Measurements from ENCODE around the gene CYP2J2.
"Not testable (repeated sequence)": the region's sequence is repeated elsewhere in the genome, so short reads cannot be mapped to it uniquely, and the experiment has no call there.

Gene CYP2J2

DNA sequence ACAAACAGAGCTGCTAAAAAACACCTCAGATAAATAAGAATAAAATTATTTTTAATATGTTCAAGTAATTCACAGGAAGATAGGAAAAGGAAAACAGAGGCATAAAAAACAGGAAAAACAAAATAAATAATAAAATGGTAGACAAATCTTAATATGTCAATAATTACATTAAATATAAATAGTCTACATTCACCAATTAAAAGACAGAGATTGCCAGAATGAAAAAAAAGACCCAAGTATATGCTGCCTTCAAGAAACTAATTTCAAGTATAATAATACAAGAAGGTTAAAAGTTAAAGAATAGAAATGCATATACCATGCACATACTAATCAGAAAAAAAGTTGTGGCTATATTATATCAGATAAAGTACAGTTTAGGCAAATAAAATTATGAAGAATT, 1.9 kb downstream of the CYP2J2 start:
- DNase-seq (ENCODE audit: low spot score) = no peak
- H3K27ac ChIP-seq = no peak overlapping the region
- ChIA-PET CTCF (no interaction called here), POLR2A (ENCODE audit: low non-redundant PET) (no interaction called here)
- TF ChIP-seq, protein P1, sequence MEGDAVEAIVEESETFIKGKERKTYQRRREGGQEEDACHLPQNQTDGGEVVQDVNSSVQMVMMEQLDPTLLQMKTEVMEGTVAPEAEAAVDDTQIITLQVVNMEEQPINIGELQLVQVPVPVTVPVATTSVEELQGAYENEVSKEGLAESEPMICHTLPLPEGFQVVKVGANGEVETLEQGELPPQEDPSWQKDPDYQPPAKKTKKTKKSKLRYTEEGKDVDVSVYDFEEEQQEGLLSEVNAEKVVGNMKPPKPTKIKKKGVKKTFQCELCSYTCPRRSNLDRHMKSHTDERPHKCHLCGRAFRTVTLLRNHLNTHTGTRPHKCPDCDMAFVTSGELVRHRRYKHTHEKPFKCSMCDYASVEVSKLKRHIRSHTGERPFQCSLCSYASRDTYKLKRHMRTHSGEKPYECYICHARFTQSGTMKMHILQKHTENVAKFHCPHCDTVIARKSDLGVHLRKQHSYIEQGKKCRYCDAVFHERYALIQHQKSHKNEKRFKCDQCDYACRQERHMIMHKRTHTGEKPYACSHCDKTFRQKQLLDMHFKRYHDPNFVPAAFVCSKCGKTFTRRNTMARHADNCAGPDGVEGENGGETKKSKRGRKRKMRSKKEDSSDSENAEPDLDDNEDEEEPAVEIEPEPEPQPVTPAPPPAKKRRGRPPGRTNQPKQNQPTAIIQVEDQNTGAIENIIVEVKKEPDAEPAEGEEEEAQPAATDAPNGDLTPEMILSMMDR (conservative IDR thresholded peaks at IDR 0.05; ENCODE audit: low read depth) = no peak

DNA sequence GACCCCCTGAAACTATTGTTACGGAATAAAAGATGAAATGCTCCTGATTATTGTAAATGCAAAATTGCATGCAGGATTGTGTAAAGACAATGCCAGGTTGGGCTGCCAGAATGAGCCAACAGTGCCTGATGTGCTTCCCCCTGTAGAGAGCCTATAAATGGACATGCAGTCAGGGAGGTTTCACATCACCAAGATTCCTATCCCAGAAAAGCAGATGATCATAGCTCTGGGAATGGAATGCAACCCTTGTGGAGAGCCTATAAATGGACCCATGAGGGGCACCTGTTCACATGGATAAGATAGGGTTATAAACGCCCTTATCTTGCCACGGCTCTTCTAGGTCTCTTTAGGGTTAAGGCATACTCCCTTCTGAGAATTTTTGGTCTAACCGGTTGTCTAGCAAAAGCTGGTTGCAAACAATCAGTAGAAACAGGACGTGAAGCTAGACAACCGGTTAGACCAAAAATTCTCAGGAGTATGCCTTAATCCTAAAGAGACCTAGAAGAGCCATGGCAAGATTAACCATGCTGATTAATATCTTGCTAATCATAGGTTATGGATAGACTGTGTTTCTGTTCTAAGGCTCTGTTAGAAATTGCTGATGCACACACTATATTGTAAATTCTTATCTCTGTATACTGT, 5.2 kb downstream of the CYP2J2 start:
- DNase-seq (ENCODE audit: low spot score); CTCF ChIA-PET; H3K27ac ChIP-seq; POLR2A ChIA-PET (ENCODE audit: low non-redundant PET): not testable (repeated sequence)

DNA sequence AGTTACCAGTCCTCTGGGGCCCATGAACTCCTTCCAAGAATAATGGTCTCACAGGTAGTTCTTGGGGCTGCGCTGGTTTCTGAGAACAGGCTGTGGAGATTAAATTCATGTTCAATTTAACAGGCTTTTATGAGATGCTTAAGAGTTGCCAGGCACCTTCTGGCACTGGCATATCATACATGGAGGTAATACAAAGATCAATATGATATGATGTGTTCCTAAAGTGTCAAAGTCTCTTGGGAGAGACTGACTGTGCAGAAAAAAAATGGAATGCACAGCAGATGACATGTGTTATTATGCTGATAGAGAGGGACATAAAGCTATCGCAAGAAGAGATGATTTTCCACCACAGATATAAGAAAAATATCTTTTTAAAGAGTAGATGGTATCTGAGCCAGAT, 6.8 kb downstream of the CYP2J2 start:
- POLR2A ChIA-PET (ENCODE audit: low non-redundant PET) = no interaction called here
- DNase-seq (ENCODE audit: low spot score) = no peak
- H3K27ac ChIP-seq = no peak overlapping the region
- TF ChIP-seq, protein P1 (conservative IDR thresholded peaks at IDR 0.05; ENCODE audit: low read depth) = no peak
- CTCF ChIA-PET = interaction anchor here (0.5 kb wide), 1 partner anchor 195 kb away, joined by 4 read pairs; no protein-coding TSS in a partner anchor

DNA sequence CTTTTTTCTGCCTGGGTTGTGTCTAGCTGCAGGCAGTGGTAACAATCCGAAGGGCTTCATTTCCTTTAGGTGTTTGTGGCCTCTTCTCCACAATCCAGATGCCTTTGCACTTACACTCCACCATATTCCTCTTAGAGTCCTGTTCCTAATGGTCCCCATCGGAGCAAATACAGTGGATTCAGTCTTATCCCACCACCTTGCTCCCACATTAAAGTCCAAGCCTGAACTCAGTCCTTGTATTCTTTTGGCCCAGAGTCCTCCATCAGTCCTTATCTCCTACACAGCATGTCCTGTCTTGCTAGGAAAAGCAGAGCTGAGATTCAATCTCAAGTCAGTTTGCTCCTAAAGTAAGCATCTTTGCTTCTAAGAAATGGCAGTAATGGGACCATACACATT, 8.8 kb downstream of the CYP2J2 start:
- no peak overlapping the region for H3K27ac ChIP-seq
- ChIA-PET CTCF (no interaction called here), POLR2A (ENCODE audit: low non-redundant PET) (no interaction called here)
- DNase-seq (ENCODE audit: low spot score) = no peak
- TF ChIP-seq, protein P1 (conservative IDR thresholded peaks at IDR 0.05; ENCODE audit: low read depth) = no peak

DNA sequence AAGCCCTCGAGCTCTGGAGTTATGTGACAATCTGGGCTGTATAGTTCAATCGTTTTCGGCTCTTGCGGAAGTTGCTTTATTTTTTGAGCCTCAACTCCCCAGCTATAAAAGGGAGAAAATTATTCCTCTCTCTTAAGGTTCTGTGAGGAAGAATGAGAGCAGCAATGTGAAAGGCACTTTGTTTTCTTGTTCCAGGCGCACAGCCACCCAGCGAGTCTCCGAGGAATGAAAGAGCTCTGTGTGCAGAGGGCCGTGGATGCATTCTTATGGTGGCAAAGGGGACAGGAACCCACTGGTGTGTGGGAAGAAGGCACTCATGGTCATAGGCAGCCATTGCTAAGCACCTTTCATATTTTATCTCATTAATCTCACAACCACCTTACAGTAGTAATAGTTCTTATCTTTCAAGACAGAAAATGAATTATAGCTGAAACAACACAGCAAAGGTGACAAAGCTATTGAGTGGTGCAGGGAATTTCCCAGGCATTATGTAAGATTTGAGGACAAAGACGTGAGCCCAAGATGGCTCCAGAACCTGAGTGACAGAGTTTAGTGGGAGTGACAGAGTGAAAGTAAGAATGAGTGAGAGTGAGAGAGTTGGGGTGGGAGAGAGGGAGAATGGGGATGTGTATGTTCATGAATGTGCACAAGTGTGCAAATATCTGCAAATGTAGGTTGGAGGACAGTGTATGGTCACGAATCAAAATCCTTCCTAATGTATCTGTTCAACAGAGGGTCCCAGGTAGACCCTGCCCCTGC, 9.4 kb downstream of the CYP2J2 start:
- no peak for DNase-seq (ENCODE audit: low spot score)
- ChIA-PET CTCF (interaction anchor here (0.7 kb wide), 1 partner anchor 30 kb away, joined by 3 read pairs; no protein-coding TSS in a partner anchor), POLR2A (ENCODE audit: low non-redundant PET) (no interaction called here)
- H3K27ac ChIP-seq = no peak overlapping the region
- TF ChIP-seq, protein P1 (conservative IDR thresholded peaks at IDR 0.05; ENCODE audit: low read depth) = no peak

DNA sequence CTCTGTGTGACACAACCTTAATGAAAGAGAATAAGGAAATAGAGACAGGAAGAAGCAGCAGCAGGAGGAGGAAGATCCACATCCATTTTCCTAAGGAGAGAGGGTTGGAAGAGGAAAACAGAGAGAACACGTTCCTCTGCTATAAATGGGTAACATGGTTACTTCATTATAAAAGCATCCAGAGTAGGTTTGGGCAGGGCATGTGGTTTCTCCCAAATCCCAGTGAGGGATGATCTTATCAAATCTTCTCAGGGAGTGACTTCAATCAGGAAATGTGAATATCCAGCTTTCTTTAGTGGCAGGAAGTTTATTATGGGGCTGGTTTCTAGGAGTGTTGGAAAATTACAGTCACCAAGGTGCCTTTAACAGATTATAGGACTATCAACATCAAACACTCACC, 11.1 kb downstream of the CYP2J2 start:
- TF ChIP-seq, protein P1 (conservative IDR thresholded peaks at IDR 0.05; ENCODE audit: low read depth) = no peak
- ChIA-PET POLR2A (ENCODE audit: low non-redundant PET) (no interaction called here), CTCF (no interaction called here)
- DNase-seq (ENCODE audit: low spot score) = no peak
- no peak overlapping the region for H3K27ac ChIP-seq

DNA sequence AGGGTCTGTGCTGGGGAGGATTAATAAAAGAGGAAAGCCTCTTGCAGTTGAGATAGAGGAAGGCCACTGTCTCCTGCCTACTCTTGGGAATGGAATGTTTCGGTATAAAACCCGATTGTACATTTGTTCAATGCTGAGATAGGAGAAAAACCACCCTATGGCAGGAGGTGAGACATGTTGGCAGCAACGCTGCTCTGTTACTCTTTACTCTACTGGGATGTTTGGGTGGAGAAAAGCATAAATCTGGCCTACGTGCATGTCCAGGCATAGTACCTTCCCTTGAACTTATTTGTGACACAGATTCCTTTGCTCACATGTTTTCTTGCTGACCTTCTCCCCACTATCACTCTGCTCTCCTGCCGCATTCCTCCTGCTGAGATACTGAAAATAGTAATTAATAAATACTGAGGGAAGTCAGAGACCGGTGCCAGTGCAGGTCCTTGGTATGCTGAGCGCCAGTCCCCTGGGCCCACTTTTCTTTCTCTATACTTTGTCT, 11.7 kb downstream of the CYP2J2 start:
- H3K27ac ChIP-seq; CTCF ChIA-PET; POLR2A ChIA-PET (ENCODE audit: low non-redundant PET); DNase-seq (ENCODE audit: low spot score): not testable (repeated sequence)
